Measurements from ENCODE around the gene GADD45GIP1.
"Not testable (repeated sequence)": the region's sequence is repeated elsewhere in the genome, so short reads cannot be mapped to it uniquely, and the experiment has no call there.

The GADD45GIP1 gene

DNA sequence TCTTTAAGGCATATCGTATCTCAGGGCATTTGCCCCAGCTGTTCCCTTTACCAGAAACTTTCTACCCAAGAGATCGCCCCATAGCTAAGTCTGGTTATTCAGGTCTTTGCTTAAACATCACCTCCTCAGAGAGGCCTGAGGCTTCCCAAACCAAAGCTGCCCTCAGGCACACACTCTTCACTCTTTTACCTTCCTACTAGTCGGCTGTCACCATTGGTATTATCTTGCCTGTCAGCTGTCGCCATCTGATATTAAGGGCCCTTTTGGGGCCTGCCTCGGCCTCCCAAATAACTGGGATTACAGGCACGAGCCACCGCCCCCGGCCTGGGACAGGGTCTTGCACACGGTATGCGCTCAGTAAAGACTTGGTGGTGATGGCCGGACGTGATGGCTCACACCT lies 1.0 kb downstream of the GADD45GIP1 start:
- DNase-seq = no peak

DNA sequence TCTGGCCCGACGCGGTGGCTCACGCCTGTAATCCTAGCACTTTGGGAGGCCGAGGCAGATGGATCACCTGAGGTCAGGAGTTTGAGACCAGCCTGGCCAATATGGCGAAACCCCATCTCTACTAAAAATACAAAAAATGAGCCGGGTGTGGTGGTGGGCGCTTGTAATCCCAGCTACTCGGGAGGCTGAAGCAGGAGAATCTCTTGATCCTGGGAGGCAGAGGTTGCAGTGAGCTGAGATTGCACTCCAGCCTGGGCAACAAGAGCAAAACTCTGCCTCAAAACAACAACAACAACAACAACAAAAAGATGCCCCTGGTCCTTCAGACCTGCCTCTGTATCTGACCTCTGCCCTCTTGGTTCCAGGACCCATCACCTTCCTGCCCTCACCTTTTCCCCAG lies 1.4 kb downstream of the GADD45GIP1 start:
- not testable (repeated sequence) for DNase-seq

DNA sequence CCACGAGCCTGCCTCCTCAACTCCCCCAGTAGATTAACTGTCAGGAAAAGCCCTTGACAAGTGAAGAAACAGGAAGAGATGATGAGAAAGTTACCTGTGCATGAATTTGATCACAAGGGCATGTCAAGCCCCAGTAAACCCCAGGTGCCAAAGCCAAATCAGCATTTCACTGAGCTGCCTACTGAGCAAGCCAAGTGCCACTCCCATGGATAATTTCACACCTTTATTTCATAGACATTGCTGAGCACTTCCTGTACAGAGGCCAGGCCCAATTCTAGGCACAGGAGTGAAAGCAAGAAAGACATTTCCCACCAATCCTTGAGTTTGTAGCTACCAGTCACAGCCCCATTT lies 2.4 kb downstream of the GADD45GIP1 start:
- DNase-seq = no peak

DNA sequence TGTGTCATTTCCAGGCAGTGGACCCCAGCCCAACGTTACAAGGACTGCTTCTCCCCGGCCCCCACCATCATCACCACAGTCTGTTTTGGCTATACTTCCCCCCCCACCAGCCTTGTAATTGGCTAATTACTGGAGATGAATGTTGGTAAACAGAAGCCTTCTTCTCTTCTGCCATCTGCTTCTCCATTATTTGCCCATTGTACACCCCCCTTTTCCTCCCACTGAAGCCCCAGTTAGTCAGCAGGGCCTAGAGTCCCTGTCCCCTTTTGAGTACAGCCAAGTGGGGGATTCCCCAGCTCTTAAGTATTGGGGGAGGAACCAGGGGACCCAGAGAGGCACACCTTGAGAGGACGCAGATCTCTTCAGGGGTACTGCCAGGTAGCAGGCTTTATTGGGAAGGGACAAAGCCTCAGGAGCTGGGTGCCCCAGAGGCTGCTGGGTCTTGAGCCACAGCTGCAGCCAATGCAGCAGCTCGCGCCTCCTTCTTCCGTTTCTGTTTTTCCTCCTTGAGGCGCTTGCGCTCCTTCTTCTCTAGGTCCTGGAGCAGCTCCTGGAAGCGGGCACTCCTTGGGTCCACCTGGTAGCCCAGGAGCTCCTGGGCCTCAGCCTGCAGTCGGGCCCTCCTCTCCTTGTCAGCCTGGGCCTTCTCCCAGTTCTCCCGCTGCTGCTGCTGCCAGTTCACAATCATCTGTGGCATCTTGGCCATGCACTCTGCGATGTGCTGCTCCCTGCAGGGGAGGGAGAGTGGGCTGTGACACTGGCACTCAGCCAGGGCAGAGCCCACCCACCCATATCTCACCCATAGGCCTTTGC lies 3.0 kb downstream of the GADD45GIP1 start:
- DNase-seq = no peak

DNA sequence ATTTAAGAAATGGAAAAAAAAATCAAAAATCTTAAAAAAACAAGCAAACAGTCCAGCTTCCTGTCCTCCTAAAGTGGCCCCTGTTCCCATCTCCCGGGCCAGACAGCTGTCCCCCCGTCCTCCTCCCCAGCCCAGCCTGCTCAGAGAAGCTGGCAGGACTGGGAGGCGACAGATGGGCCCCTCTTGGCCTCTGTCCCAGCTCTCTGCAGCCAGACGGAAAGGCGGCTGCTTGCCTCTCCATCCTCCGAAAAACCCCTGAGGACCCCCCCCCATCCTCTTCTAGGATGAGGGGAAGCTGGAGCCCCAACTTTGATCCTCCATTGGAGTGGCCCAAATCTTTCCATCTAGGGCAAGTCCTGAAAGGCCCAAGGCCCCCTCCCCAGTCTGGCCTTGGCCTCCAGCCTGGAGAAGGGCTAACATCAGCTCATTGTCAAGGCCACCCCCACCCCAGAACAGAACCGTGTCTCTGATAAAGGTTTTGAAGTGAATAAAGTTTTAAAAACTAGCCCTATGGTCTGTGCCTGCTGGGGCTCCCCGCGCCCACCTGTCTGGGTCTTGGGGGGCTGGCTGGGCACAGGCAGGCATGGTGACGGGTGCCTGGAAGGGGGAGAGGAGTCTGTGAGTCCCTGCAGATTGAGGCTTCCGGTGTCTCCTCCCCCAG lies 3.8 kb downstream of the GADD45GIP1 start:
- no peak for DNase-seq

DNA sequence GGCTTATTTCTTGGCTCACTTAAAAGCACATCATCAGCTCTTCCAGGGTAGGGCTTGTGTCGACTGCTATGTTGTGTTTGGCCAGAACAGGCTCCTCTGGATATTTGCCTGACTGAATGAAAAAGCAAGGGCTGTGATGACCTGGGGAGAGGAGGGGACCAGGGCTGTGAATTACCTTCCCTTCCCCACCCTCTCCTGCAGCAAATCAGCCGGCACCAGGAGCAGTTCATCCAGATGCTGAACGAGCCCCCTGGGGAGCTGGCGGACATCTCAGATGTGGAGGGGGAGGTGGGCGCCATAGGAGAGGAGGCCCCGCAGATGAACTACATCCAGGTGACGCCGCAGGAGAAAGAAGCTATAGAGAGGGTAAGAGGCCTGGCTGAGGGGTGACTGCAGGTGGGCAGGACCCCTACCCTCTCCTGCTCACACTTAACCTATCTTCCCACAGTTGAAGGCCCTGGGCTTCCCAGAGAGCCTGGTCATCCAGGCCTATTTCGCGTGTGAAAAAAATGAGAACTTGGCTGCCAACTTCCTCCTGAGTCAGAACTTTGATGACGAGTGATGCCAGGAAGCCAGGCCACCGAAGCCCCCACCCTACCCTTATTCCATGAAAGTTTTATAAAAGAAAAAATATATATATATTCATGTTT lies 4.4 kb downstream of the GADD45GIP1 start:
- no peak for DNase-seq

DNA sequence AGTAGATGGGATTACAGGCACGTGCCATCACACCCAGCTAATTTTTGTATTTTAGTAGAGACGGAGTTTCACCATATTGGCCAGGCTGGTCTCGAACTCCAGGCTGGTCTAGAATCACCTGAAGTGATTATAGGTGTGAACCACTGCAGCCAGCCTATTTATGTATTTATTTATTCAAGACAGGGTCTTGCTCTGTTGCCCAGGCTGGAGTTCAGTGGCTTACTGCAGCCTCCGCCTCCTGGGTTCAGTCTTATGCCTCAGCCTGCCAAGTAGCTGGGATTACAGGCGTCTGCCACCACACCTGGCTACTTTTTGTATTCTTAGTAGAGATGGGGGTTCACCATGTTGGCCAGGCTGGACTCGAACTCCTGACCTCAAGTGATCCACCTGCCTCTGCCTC lies 5.0 kb downstream of the GADD45GIP1 start:
- DNase-seq = not testable (repeated sequence)

DNA sequence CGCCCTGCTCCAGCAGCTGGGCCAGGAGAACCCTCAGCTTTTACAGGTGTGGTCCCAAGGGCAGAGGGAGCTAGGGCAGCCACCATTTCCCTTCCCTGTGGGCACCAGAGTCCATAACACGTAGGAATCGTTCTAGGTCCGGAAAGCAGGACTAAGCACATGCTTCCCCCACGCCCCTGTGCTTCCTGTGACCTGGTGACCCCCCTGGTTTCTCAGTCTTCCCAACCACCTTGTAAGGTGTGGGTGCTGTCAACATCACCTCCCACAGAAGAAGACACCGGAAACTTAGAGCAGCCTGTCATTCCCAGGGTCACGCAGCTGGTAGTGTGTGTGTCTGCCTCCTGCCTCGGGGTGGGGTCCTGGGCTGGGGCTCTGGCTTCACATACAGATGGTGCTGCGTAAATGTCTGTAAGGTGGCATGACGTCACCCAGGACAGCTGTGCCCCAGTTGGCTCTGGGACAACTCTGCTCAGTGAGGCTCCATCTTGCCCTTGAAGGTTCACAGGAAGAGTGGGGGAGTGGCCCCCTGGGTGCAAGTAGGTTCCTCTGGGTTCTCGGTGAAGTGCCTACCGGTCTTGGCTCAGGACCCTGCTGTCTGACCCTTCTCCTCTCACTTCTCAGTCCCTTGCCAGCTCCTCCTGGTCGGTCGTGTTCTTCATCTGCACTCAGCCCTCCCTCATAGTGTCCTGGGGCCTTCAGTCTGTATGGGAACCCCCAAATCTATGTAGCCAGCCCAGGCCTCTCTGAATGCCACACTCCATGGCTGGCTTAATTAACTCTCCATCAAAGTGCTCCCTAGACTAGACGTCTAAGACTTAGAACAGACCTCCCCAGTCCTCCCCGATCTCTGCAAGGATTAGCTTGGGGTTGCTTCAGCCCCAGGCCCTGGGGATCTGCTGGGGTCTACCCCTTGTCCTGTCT lies 7.4 kb downstream of the GADD45GIP1 start:
- DNase-seq = no peak

DNA sequence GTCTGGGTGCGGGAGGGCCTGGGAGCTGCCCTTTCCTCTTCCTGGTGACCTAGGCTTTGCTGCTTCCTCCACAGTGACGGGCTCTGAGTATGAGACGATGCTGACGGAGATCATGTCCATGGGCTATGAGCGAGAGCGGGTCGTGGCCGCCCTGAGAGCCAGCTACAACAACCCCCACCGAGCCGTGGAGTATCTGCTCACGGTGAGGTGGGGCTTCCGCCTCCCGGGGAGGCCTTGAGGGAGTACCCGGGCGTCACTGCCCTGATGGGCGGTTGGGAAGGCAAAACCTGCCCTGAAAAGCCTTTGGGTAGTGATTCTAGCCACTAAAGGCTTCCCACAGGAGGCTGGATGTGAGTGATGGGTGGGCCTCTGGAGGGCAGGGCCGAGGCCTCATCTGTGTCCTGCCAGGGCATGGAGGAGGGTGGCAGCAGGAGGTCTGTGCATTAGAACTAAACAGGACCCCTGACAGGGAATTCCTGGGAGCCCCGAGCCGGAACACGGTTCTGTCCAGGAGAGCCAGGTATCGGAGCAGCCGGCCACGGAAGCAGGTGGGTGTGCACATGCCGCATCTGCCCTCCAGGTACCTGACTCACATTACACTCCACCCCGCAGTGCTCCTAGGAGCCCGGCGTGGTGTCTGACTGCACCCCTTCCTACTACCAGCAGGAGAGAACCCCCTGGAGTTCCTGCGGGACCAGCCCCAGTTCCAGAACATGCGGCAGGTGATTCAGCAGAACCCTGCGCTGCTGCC lies 8.2 kb downstream of the GADD45GIP1 start:
- no peak for DNase-seq

DNA sequence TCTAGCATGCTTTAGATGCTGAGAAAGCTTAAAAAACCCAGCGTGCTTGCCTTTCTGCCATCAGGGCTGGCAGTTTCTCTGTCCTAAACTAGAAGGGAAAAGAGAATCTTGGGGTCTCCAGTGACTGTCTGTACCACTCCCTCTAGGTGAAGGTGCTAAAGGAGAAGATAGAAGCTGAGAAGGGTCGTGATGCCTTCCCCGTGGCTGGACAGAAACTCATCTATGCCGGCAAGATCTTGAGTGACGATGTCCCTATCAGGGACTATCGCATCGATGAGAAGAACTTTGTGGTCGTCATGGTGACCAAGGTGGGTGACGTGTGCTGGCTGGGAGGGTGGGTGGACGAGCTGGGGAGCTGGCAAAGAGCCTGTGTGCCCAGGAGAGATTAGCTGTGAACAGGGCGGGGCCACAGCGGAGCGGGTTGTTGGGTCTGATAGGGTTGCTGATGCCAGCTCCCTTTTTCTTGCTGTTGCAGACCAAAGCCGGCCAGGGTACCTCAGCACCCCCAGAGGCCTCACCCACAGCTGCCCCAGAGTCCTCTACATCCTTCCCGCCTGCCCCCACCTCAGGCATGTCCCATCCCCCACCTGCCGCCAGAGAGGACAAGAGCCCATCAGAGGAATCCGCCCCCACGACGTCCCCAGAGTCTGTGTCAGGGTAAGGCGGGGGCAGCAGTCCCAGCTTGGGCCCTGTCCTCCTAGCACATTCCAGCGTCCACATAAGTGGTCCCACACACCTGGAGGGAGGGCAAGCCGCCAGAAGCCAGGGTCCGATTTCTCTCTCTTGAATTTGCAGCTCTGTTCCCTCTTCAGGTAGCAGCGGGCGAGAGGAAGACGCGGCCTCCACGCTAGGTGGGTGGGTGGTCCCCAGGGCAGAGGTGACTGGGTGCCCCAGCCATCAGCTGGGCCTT lies 9.1 kb downstream of the GADD45GIP1 start:
- DNase-seq = no peak

DNA sequence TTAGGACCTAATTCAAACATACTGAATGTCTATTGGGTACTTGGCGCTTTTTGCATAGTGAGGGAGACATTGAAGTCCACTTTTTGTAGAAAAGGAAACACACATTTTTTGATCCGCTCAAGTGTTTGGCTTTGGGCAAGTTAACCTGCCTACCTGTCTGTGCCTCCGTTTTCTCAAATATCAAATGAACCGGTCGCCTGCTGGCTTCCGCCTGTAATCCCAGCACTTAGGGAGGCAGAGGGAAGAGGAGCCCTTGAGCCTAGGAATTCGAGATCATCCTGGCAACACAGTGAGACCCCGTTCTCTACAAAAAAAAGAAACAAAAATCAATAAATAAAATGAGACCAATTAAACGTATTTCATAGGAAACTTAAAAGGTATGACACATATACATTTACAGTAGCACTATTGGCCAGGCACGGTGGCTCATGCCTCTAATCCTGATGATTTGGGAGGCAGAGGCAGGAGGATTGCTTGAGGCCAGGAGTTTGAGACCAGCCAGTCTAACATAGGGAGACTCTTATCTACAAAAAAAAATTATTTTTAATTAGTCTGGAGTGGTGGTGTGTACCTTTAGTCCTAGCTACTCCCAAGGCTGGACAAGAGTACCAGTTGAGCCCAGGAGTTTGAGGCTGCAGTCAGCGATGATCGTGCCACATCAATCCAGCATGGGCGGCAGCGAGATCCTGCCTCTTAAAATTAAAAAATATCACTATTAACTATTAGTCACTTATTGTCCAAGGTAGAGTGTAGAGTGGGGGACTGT lies 10.1 kb downstream of the GADD45GIP1 start:
- no peak for DNase-seq

DNA sequence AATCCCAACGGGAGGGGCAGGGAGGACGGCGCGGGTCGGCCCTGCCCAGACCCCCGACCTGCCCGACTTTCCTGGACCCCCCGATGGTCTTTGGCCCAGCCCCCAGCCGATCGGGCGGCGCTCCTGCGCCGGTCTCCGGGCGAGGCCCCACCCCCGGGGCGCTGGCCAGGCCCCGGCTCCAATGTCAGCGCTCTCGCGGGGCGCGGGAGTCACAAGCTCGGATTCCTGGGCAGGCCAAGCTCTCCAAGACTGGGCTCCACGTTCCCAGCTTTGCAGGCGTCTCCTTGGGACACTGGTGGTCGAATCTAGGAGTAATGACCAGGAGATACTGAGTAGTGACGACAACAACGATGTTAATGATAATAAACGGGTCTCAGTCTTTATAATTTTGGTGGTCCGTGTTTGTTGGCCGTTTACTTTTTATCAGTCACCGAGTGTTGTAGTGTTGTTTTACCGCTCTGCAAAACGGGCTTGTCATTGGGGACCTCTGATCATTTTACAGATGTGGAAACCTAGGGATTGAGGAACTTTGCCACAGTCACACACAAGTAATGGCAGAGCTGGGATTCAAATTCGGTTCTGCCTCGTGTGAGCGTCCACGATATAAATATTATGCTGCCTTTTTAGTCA lies 10.8 kb downstream of the GADD45GIP1 start:
- DNase-seq = peak; percentile 14

DNA sequence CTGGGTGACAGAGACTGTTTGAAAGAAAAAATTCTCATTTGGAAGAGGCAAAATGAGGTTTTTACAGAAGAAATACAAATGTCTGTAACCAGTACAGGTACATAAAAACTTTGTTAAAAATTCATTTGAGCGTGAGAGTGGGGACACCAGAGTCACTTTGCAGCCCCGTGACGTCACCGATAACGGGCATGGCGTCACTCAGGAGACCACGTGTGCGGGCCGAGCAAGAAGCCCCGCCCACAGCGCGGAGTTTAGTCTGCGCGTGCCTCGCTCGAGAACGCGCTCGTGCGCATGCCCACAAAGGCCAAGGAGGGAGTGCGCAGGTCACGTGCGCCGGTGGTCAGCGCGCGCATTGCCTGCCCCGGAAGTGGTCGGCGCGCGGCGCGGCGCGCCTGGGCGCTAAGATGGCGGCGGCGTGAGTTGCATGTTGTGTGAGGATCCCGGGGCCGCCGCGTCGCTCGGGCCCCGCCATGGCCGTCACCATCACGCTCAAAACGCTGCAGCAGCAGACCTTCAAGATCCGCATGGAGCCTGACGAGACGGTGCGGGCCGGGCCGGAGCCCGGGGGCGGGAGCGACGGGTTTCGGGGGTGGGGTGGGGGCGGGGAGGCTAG lies 11.4 kb downstream of the GADD45GIP1 start, which contains the start of gene RAD23A:
Gene RAD23A (plus strand): TSS at position 384 of the 613 bp plus-strand sequence. CDS start 87 bp downstream, at position 471.
- DNase-seq = peak; percentile 96

DNA sequence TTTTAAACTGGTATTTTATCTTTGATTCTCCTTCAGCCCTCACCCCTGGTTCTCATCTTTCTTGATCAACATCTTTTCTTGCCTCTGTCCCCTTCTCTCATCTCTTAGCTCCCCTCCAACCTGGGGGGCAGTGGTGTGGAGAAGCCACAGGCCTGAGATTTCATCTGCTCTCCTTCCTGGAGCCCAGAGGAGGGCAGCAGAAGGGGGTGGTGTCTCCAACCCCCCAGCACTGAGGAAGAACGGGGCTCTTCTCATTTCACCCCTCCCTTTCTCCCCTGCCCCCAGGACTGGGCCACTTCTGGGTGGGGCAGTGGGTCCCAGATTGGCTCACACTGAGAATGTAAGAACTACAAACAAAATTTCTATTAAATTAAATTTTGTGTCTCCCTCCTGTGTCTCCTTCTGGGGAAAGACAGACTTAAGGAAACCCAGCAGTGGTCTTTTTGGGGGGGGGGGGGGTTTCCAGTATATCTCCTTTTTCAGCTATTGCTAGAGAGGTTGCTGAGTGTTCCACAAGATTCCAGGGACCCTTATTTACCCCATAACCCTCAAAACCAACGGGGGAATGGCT lies 12.8 kb downstream of the GADD45GIP1 start:
- no peak for DNase-seq

DNA sequence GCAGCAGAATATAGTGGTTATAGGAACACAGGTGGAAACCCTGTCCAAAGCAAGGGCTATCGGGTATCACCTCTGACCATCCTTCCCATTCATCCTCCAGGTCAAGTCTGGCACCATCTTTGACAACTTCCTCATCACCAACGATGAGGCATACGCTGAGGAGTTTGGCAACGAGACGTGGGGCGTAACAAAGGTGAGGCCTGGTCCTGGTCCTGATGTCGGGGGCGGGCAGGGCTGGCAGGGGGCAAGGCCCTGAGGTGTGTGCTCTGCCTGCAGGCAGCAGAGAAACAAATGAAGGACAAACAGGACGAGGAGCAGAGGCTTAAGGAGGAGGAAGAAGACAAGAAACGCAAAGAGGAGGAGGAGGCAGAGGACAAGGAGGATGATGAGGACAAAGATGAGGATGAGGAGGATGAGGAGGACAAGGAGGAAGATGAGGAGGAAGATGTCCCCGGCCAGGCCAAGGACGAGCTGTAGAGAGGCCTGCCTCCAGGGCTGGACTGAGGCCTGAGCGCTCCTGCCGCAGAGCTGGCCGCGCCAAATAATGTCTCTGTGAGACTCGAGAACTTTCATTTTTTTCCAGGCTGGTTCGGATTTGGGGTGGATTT lies 13.5 kb downstream of the GADD45GIP1 start:
- no peak for DNase-seq

DNA sequence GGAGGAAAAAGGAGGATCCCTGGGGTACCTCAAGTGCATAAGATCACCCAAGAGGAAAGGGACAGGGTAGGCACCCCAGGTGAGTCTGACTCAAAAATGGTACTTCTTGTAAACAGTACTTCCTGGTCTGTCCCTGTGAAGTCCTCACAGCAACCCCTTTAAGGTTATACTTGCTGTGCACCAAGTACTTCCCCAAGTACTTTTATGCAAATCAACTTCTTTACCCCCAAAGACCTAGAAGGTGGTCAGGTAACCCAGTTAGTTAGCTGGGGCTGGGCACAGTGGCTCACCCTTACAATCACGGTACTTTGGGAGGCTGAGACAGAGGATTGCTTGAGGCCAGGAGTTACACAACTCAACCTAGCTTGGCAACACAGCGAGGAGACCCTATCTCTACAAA lies 16.1 kb downstream of the GADD45GIP1 start:
- no peak for DNase-seq

DNA sequence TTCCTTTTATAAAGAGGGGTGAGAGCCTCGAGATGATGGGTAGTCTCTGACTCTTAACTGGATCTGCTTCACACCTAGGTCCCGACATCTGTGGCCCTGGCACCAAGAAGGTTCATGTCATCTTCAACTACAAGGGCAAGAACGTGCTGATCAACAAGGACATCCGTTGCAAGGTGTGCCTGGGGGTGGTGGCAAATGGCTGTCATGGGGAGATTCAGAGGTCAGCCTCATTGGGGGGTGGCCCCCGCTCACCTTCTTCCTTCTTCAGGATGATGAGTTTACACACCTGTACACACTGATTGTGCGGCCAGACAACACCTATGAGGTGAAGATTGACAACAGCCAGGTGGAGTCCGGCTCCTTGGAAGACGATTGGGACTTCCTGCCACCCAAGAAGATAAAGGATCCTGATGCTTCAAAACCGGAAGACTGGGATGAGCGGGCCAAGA lies 17.0 kb downstream of the GADD45GIP1 start:
- no peak for DNase-seq

Measured in NCI-H774 (cell line).